MCF 10A (cell line): ENCODE results near the gene UBAP1L. TPM values are rescaled to one million over a fixed set of nuclear protein-coding genes. Genes with fewer than 3 reads are reported as not detected.
A peak's percentile ranks its signal among the peaks of the same experiment; 100 is the strongest.
"Not testable (repeated sequence)": the region's sequence is repeated elsewhere in the genome, so short reads cannot be mapped to it uniquely, and the experiment has no call there.

Source experiments
- BruUV-seq: library from RNA; stranded (reverse); fragments of 400-500 nt; replicated peaks from 2 replicates; lab custom pipeline; 2021; lab: Mats Ljungman, UMichigan
- CTCF ChIA-PET: fragments of 300-600 bp; sonication (Branson Sonifier 250); formaldehyde crosslinking; extraction: SDS; loops from one replicate; lab custom pipeline; 2021; ENCODE audit warnings: antibody characterized with exemption, inconsistent platforms; lab: Yijun Ruan, JAX
- POLR2A ChIA-PET: fragments of 300-600, 350-650 bp; sonication (Branson Sonifier 250); formaldehyde crosslinking; extraction: SDS; loops from one replicate; lab custom pipeline; 2020; ENCODE audit warnings: antibody characterized with exemption, inconsistent platforms; lab: Yijun Ruan, JAX
- DNase-seq: peaks from one replicate; pipeline ENCODE4 v3.0.0-alpha.2; 2018; ENCODE audit not compliant: unreplicated experiment
- H3K27ac Mint-ChIP-seq: one replicate; pipeline ENCODE4 v1.8.0; 2022; ENCODE audit warnings: mild to moderate bottlenecking, low read depth, mixed read lengths; ENCODE audit not compliant: unreplicated experiment
- H3K27me3 Mint-ChIP-seq: one replicate; pipeline ENCODE4 v1.8.0; 2022; ENCODE audit warnings: mixed read lengths; ENCODE audit not compliant: insufficient read depth, unreplicated experiment
- H3K36me3 Mint-ChIP-seq: one replicate; pipeline ENCODE4 v1.8.0; 2022; ENCODE audit warnings: mild to moderate bottlenecking, moderate library complexity, mixed read lengths; ENCODE audit not compliant: insufficient read depth, unreplicated experiment
- H3K4me1 Mint-ChIP-seq: one replicate; pipeline ENCODE4 v1.8.0; 2022; ENCODE audit warnings: mixed read lengths; ENCODE audit not compliant: insufficient read depth, unreplicated experiment
- H3K4me3 Mint-ChIP-seq: one replicate; pipeline ENCODE4 v1.8.0; 2022; ENCODE audit warnings: mild to moderate bottlenecking, moderate library complexity, mixed read lengths; ENCODE audit not compliant: unreplicated experiment
- H3K9me3 Mint-ChIP-seq: one replicate; pipeline ENCODE4 v1.8.0; 2022; ENCODE audit warnings: mixed read lengths; ENCODE audit not compliant: unreplicated experiment
- CTCF ChIP-seq: fragments of 200-600 bp; IDR thresholded peaks from one replicate; pipeline ENCODE4 v1.8.0; 2022; ENCODE audit warnings: antibody characterized with exemption, mild to moderate bottlenecking; ENCODE audit not compliant: unreplicated experiment
- intact Hi-C: fragments of 100-400 bp; cut with micrococcal nuclease; formaldehyde crosslinking; loops from 2 replicates; pipeline ENCODE4 v1.14.1; 2022
- total RNA-seq: library from RNA; stranded (reverse); gene quantifications from 2 replicates; pipeline ENCODE4 v1.2.3, GENCODE V29; 2022

Gene UBAP1L
- total RNA-seq, 1 experiment from 2014 or later = 3.0 TPM

DNA sequence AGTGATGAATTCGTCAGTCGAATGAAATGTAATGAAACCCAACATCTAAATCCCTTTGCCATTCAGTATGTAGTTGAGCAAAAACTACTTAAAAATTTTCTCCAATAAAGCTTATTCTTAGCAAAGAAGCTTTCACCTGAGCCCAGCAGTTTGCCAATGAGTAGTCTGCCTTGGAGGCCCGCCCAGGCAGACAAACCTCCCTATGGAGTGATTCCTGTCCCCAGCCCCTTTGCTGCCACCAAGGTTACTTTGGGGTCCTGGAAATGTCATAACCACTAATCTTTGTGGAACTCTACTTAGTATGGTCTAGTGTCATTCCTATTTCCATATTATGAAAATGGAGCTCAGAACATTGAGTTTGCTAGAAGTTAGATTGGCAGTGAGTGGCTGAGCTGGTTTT lies 12.1 kb downstream of the UBAP1L start:
- DNase-seq = no peak
- ChIA-PET POLR2A (no interaction called here), CTCF (interaction anchor here (0.6 to 2.2 kb wide), 4 partner anchors 15 to 94 kb away, joined by 3 to 7 read pairs (median 4); no protein-coding TSS in a partner anchor)
- H3K9me3 Mint-ChIP-seq = no peaks in the 10 kb centered on the region
- no TSS peak for BruUV-seq
- H3K4me1 Mint-ChIP-seq = no peaks in the 10 kb centered on the region
- no peaks in the 10 kb centered on the region for H3K27me3 Mint-ChIP-seq
- no peak overlapping the region for H3K4me3 Mint-ChIP-seq
- peaks cover 46% of the 10 kb centered on the region for H3K36me3 Mint-ChIP-seq
- TF ChIP-seq CTCF = no peak
- no peak overlapping the region for H3K27ac Mint-ChIP-seq
- intact Hi-C loops = no loop called here

DNA sequence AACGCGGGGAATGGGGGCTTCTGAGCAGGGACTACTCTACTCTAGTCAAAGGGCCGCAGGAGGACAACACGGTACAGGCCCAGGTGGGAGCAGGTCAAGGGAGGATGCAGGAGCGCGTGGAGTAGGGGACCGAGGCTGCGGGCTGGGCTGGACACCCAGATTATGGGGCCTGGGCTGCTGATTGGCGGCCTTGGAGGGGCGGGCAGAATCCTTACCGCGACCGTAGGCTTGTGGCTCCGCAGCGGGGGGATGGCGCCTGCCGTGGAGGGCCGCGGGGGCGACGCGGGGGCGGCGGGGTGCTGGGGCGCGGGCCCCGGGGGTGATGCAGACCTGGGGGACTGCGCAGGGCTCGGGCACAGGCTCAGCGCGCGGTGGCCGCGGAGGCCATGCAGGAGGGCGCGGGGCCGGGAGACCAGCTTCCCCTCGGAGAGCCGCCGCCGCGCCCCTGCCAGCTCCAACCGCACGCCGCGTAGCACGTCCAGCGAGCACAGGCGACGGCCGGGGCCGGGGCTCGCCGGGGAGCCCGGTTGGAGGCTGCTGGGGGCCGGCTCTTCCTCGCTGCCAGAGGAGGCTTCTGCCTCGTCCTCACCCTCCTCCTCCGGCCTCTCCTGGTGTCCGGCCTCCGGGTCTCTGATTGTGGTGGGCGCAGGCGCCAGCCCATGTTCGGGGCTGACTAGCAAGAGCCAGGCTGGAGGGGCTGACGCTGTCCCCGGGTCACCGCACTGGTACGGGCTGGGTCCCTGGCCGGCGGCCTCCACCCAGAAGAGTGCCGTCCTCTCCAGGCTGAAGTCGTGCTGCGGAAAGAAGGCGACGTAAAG lies 12.9 kb downstream of the UBAP1L start:
- Mint-ChIP-seq H3K9me3 (no peaks in the 10 kb centered on the region), H3K36me3 (peaks cover 46% of the 10 kb centered on the region), H3K4me1 (no peaks in the 10 kb centered on the region), H3K27ac (no peak overlapping the region), H3K4me3 (no peak overlapping the region), H3K27me3 (no peaks in the 10 kb centered on the region)
- DNase-seq = no peak
- intact Hi-C loops = loop anchor here (1.0 kb wide), 2 partner anchors 48 to 69 kb away; no protein-coding TSS in a partner anchor
- CTCF ChIA-PET = interaction anchor here (0.6 to 2.2 kb wide), 16 partner anchors 9 to 308 kb away, joined by 3 to 9 read pairs (median 3); no protein-coding TSS in a partner anchor
- no TSS peak for BruUV-seq
- POLR2A ChIA-PET = no interaction called here
- no peak for TF ChIP-seq CTCF

- peaks cover 46% of the 10 kb centered on the region for H3K36me3 Mint-ChIP-seq
- DNase-seq = peak; percentile 61
- peak; percentile 78 for TF ChIP-seq CTCF
- no peak overlapping the region for H3K27ac Mint-ChIP-seq
- POLR2A ChIA-PET = no interaction called here
- H3K27me3 Mint-ChIP-seq = no peaks in the 10 kb centered on the region
- CTCF ChIA-PET = interaction anchor here (0.6 to 1.3 kb wide), 17 partner anchors 10 to 731 kb away, joined by 3 to 9 read pairs (median 3); no protein-coding TSS in a partner anchor
- intact Hi-C loops = loop anchor here (1.0 kb wide), 2 partner anchors 47 to 68 kb away; no protein-coding TSS in a partner anchor
- H3K4me1 Mint-ChIP-seq = no peaks in the 10 kb centered on the region
- no TSS peak for BruUV-seq
- H3K4me3 Mint-ChIP-seq = no peak overlapping the region
- H3K9me3 Mint-ChIP-seq = no peaks in the 10 kb centered on the region
Observed at GRCh38 chr15:65101411-65101890, 13.5 kb downstream of the UBAP1L start.

DNA sequence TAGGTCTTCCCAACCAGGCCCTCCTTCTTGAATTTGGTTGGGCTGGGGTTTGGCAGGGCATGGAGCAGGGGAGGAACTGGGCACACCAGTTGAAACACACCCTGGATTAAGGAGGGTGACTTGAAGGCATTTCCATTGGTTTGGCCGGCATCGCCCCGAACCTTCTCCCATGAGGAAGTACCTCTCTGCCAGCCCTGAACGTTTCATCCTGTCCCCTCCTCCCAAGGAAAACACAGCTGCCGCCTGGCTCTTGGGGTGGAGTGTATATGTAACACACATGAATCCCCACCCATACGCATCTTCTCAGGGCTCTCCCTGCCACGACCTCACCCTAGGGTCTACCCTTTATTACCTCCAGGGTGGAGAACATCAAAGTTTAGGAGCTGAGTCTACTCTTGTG lies 14.6 kb downstream of the UBAP1L start:
- TF ChIP-seq CTCF = no peak
- no peaks in the 10 kb centered on the region for H3K4me1 Mint-ChIP-seq
- ChIA-PET POLR2A (no interaction called here), CTCF (interaction anchor here (1.0 to 1.3 kb wide), 4 partner anchors 13 to 100 kb away, joined by 3 to 4 read pairs (median 4); no protein-coding TSS in a partner anchor)
- peaks cover 42% of the 10 kb centered on the region for H3K36me3 Mint-ChIP-seq
- no peak for DNase-seq
- no peak overlapping the region for H3K4me3 Mint-ChIP-seq
- BruUV-seq = no TSS peak
- no peak overlapping the region for H3K27ac Mint-ChIP-seq
- H3K27me3 Mint-ChIP-seq = no peaks in the 10 kb centered on the region
- no peaks in the 10 kb centered on the region for H3K9me3 Mint-ChIP-seq
- intact Hi-C loops = no loop called here

GRCh38 chr15:65099801-65100200 lies 15.2 kb downstream of the UBAP1L start:
- BruUV-seq, POLR2A ChIA-PET, H3K4me1 Mint-ChIP-seq, DNase-seq, H3K9me3 Mint-ChIP-seq, H3K27ac Mint-ChIP-seq, H3K27me3 Mint-ChIP-seq, H3K4me3 Mint-ChIP-seq, intact Hi-C loops: not testable (repeated sequence)
- peaks cover 36% of the 10 kb centered on the region for H3K36me3 Mint-ChIP-seq
- CTCF ChIA-PET = interaction anchor here (0.6 kb wide), 1 partner anchor 12 kb away, joined by 3 read pairs; no protein-coding TSS in a partner anchor
